A549 (cell line): ENCODE data around the gene SLC39A11. TPM values are rescaled to one million over a fixed set of nuclear protein-coding genes. Genes with fewer than 3 reads are reported as not detected.

Experiments used
- ATAC-seq, 2 experiments: fragments of 200-7000 bp in 1 of 2; fragments of >200 bp in 1 of 2; cut with Nextera tagmentation in 1 of 2; cut with Tn5 transposase in 1 of 2; 3 replicates each; pipeline versions ENCODE4 v1.8.0 to v1.9.1; 2018 to 2020; ENCODE audit warnings: mild to moderate bottlenecking in 1 of 2, moderate library complexity in 1 of 2
- CTCF ChIA-PET: fragments of 300-600 bp; sonication (Branson Sonifier 250); formaldehyde crosslinking; extraction: SDS; loops from one replicate; lab custom pipeline; 2021; ENCODE audit warnings: antibody characterized with exemption, inconsistent platforms; lab: Yijun Ruan, JAX
- POLR2A ChIA-PET: fragments of 350-600 bp; formaldehyde crosslinking; extraction: SDS; loops from one replicate; lab custom pipeline; 2021; ENCODE audit warnings: antibody characterized with exemption, inconsistent platforms; lab: Yijun Ruan, JAX
- DNase-seq, 2 experiments: peaks; one replicate each; pipeline versions ENCODE4 v3.0.0 to v3.0.0-alpha.2; 2011 to 2016; ENCODE audit warnings: low read depth in 1 of 2, low spot score in 1 of 2
- FAIRE-seq: peaks from 2 replicates; lab custom pipeline; 2011; peaks lifted over from hg19 to GRCh38; lab: Jason Lieb, UNC
- H3K27ac ChIP-seq, 2 experiments: fragments of >200 bp; sonication (Bioruptor Twin); formaldehyde crosslinking; 3 replicates each; pipeline ENCODE4 v1.5.1; 2016 to 2017
- H3K4me1 ChIP-seq: fragments of >200 bp; sonication (Bioruptor Twin); formaldehyde crosslinking; 3 replicates; pipeline ENCODE4 v1.6.1; 2016
- H3K4me2 ChIP-seq: fragments of >200 bp; sonication (Bioruptor Twin); formaldehyde crosslinking; 3 replicates; pipeline ENCODE4 v1.6.1; 2016
- H3K4me3 ChIP-seq: fragments of >200 bp; sonication (Bioruptor Twin); formaldehyde crosslinking; 3 replicates; pipeline ENCODE4 v1.5.1; 2016
- H3K9me3 ChIP-seq: fragments of >200 bp; sonication (Bioruptor Twin); formaldehyde crosslinking; 3 replicates; pipeline ENCODE4 v1.6.1; 2016
- BHLHE40 ChIP-seq: IDR thresholded peaks from 2 replicates; pipeline ENCODE4 v1.6.1; 2012; ENCODE audit warnings: low read depth, low read length, inconsistent platforms
- CBX2 ChIP-seq: fragments of 200-600 bp; sonication (generic); IDR thresholded peaks from 2 replicates; pipeline ENCODE4 v1.6.1; 2016; ENCODE audit warnings: low read depth, mild to moderate bottlenecking, borderline replicate concordance
- CHD4 ChIP-seq: fragments of 200-600 bp; sonication (generic); IDR thresholded peaks from 2 replicates; pipeline ENCODE4 v1.6.1; 2016; ENCODE audit warnings: antibody characterized with exemption, mild to moderate bottlenecking, borderline replicate concordance
- E2F6 ChIP-seq: IDR thresholded peaks from 2 replicates; pipeline ENCODE4 v1.6.1; 2012; ENCODE audit warnings: low read depth, borderline replicate concordance
- EP300 ChIP-seq, 2 experiments: fragments of >200 bp; sonication (Bioruptor Twin); formaldehyde crosslinking; IDR thresholded peaks; 2 replicates in 1 of 2; 3 replicates in 1 of 2; pipeline ENCODE4 v1.6.1; 2016 to 2017
- FOSL2 ChIP-seq, 2 experiments: fragments of 450-650 bp in 1 of 2; fragments of >200 bp in 1 of 2; sonication (Bioruptor Twin) in 1 of 2; formaldehyde crosslinking; IDR thresholded peaks; 2 replicates each; pipeline versions ENCODE4 v1.5.0 to v1.6.1; 2016 to 2020; ENCODE audit warnings: mild to moderate bottlenecking in 1 of 2, moderate library complexity in 1 of 2
- GATA3 ChIP-seq: IDR thresholded peaks from 2 replicates; pipeline ENCODE4 v1.6.1; 2012; ENCODE audit warnings: borderline replicate concordance
- HDAC2 ChIP-seq: fragments of 200-600 bp; sonication (generic); IDR thresholded peaks from 2 replicates; pipeline ENCODE4 v1.6.1; 2016
- HEYL ChIP-seq: fragments of 250-450 bp; sonication (Bioruptor Pico); IDR thresholded peaks from 2 replicates; pipeline ENCODE4 v1.8.0; 2021; ENCODE audit warnings: mild to moderate bottlenecking, moderate library complexity
- HOXB13 ChIP-seq: fragments of 250-450 bp; sonication (Bioruptor Pico); IDR thresholded peaks from 2 replicates; pipeline ENCODE4 v1.5.0; 2020; ENCODE audit warnings: low read depth, mild to moderate bottlenecking, moderate library complexity
- HOXB5 ChIP-seq: fragments of 250-450 bp; sonication (Bioruptor Pico); IDR thresholded peaks from 2 replicates; pipeline ENCODE4 v1.5.0; 2020; ENCODE audit warnings: mild to moderate bottlenecking, moderate library complexity
- JUNB ChIP-seq: fragments of >200 bp; sonication (Bioruptor Twin); formaldehyde crosslinking; IDR thresholded peaks from 2 replicates; pipeline ENCODE4 v1.6.1; 2016
- KDM5A ChIP-seq: fragments of 200-600 bp; sonication (generic); IDR thresholded peaks from 2 replicates; pipeline ENCODE4 v1.6.1; 2016; ENCODE audit warnings: antibody characterized with exemption, mild to moderate bottlenecking
- MAZ ChIP-seq: fragments of 150-350 bp; IDR thresholded peaks from 2 replicates; pipeline ENCODE4 v1.6.1; 2014; ENCODE audit warnings: antibody characterized with exemption, low read depth, low read length, borderline replicate concordance
- POLR2AphosphoS2 ChIP-seq: conservative IDR thresholded peaks from 2 replicates; pipeline ENCODE4 v1.6.1; 2012; ENCODE audit warnings: low read length, improper control_type of control experiment, inconsistent platforms
- RAD21 ChIP-seq, 2 experiments: fragments of >200 bp in 1 of 2; sonication (Bioruptor Twin) in 1 of 2; formaldehyde crosslinking in 1 of 2; IDR thresholded peaks in 1 of 2; conservative IDR thresholded peaks in 1 of 2; 2 replicates in 1 of 2; 3 replicates in 1 of 2; pipeline ENCODE4 v1.6.1; 2012 to 2018; ENCODE audit warnings: inconsistent platforms in 1 of 2
- RARB ChIP-seq: fragments of 250-450 bp; sonication (Bioruptor Pico); IDR thresholded peaks from 2 replicates; pipeline ENCODE4 v1.8.0; 2021; ENCODE audit warnings: mild to moderate bottlenecking, moderate library complexity
- REST ChIP-seq: fragments of 200-600 bp; sonication (generic); IDR thresholded peaks from 2 replicates; pipeline ENCODE4 v1.6.1; 2016; ENCODE audit warnings: antibody characterized with exemption, mild to moderate bottlenecking, moderate library complexity
- SREBF2 ChIP-seq: fragments of 450-650 bp; IDR thresholded peaks from 2 replicates; pipeline ENCODE4 v1.6.1; 2014; ENCODE audit warnings: mild to moderate bottlenecking, moderate library complexity
- TFCP2L1 ChIP-seq: fragments of 250-450 bp; sonication (Bioruptor Pico); IDR thresholded peaks from 2 replicates; pipeline ENCODE4 v1.5.0; 2021; ENCODE audit warnings: mild to moderate bottlenecking
- ZC3H11A ChIP-seq: fragments of 450-650 bp; IDR thresholded peaks from 2 replicates; pipeline ENCODE4 v1.6.1; 2014; ENCODE audit warnings: antibody characterized with exemption, mild to moderate bottlenecking
- ZNF302 ChIP-seq: fragments of 250-450 bp; sonication (Bioruptor Pico); IDR thresholded peaks from 2 replicates; pipeline ENCODE4 v1.9.0; 2021; ENCODE audit warnings: inconsistent platforms, mild to moderate bottlenecking, moderate library complexity
- WGBS: methylation state at CpG from one replicate; pipeline ENCODE4 v1.1.6; 2017; ENCODE audit errors: missing lambda C conversion rate; 5-methylcytosine and 5-hydroxymethylcytosine counted together
- polyA plus RNA-seq, 4 experiments: library from polyadenylated mRNA; depleted of rRNA in 3 of 4; stranded (reverse); fragments of >200 nt; fragmentation: RNase III in 1 of 4; extraction: RNeasy Plus Mini Kit Qiagen cat#74134 plus additional on column Dnase treatment in 1 of 4; gene quantifications; 2 replicates in 3 of 4; 3 replicates in 1 of 4; pipeline ENCODE4 v1.2.3, GENCODE V29; 2011 to 2017

SLC39A11 gene
- polyA plus RNA-seq, 2 of the 4 experiments (the other 2 are of a cell fraction): 18.4 to 25.2 TPM

- TF ChIP-seq REST: no peak
- no peak for TF ChIP-seq JUNB
- no peak for TF ChIP-seq TFCP2L1 (CRISPR knock-in tag)
- no peak for TF ChIP-seq GATA3
- no peak for TF ChIP-seq BHLHE40
- TF ChIP-seq, all 56 proteins: peak for 0
These were observed 205.9 kb downstream of the SLC39A11 start (continued) for GRCh38 chr17:72886622-72887021.

GRCh38 chr17:72884066-72884465 lies 208.4 kb downstream of the SLC39A11 start:
- no peak for TF ChIP-seq GATA3
- TF ChIP-seq POLR2AphosphoS2: no peak
- no peak for TF ChIP-seq HOXB5 (CRISPR knock-in tag)
- no peak for TF ChIP-seq CBX2
- no peak for TF ChIP-seq KDM5A
- TF ChIP-seq HDAC2: no peak
- no peak for TF ChIP-seq HEYL (CRISPR knock-in tag)
- TF ChIP-seq CHD4: no peak
- no peak for TF ChIP-seq HOXB13 (CRISPR knock-in tag)
- no peak for TF ChIP-seq MAZ
- no peak for TF ChIP-seq FOSL2 (IDR thresholded peaks at IDR 0.05)
- TF ChIP-seq FOSL2 (CRISPR knock-in tag; IDR thresholded peaks at IDR 0.05): no peak
- no peak for TF ChIP-seq SREBF2
- no peak for TF ChIP-seq ZNF302 (CRISPR knock-in tag)
- no peak for TF ChIP-seq ZC3H11A
- TF ChIP-seq RARB (CRISPR knock-in tag): no peak
- no peak for TF ChIP-seq EP300 (IDR thresholded peaks at IDR 0.05)
- no peak for TF ChIP-seq RAD21 (conservative IDR thresholded peaks at IDR 0.05 in 1 of 2, IDR thresholded peaks at IDR 0.05 in 1 of 2)
- ChIA-PET CTCF (interaction anchor here (1.0 to 1.9 kb wide), 3 partner anchors 32 to 102 kb away, joined by 3 to 6 read pairs (median 3); no protein-coding TSS in a partner anchor), POLR2A (no interaction called here)
- no peak for FAIRE-seq
- Histone ChIP-seq H3K27ac (no peak overlapping the region), H3K9me3 (peaks cover 15% of the 10 kb centered on the region), H3K4me2 (no peak overlapping the region), H3K4me3 (no peak overlapping the region), H3K4me1 (no peaks in the 10 kb centered on the region)
- ATAC-seq: no peak; a peak in 1 of 6 replicates
- 92% methylated on average over 2 of the region's 2 CpGs for WGBS
- DNase-seq: no peak

GRCh38 chr17:72883351-72883750 lies 209.1 kb downstream of the SLC39A11 start:
- WGBS: 91% methylated on average over 5 of the region's 5 CpGs
- POLR2A ChIA-PET: no interaction called here
- no peak overlapping the region for H3K27ac ChIP-seq

More at GRCh38 chr17:72883351-72883750, 209.1 kb downstream of the SLC39A11 start:
- DNase-seq (no peak), FAIRE-seq (no peak), ATAC-seq (no peak)
- CTCF ChIA-PET: interaction anchor here (1.9 kb wide), 1 partner anchor 103 kb away, joined by 6 read pairs; no protein-coding TSS in a partner anchor
- H3K9me3 ChIP-seq: peaks cover 20% of the 10 kb centered on the region
- H3K4me2 ChIP-seq: no peak overlapping the region
- H3K4me1 ChIP-seq: no peaks in the 10 kb centered on the region
- TF ChIP-seq ZC3H11A (no peak), MAZ (no peak), SREBF2 (no peak), JUNB (no peak), E2F6 (no peak)
- H3K4me3 ChIP-seq: no peak overlapping the region
